GM10847 (cell line): ENCODE results near the gene NXN.

Experiments
- POLR2A ChIP-seq: IDR thresholded peaks from 2 replicates; pipeline ENCODE4 v1.6.1; 2011; ENCODE audit not compliant: insufficient read length; ENCODE audit errors: extremely low read depth

Gene NXN

GRCh38 chr17:998111-998510 is 18.5 kb upstream of the NXN start:
- TF ChIP-seq POLR2A, result no peak

- TF ChIP-seq POLR2A, result peak; percentile 91
Measured at GRCh38 chr17:996554-997344, 17.2 kb upstream of the NXN start, which contains the start of gene TIMM22. TSS of gene TIMM22 (plus strand) at chr17:997129. CDS start at chr17:997143, 14 bp downstream.

- TF ChIP-seq POLR2A, result no peak
Measured at GRCh38 chr17:992933-993332, 13.4 kb upstream of the NXN start.

DNA sequence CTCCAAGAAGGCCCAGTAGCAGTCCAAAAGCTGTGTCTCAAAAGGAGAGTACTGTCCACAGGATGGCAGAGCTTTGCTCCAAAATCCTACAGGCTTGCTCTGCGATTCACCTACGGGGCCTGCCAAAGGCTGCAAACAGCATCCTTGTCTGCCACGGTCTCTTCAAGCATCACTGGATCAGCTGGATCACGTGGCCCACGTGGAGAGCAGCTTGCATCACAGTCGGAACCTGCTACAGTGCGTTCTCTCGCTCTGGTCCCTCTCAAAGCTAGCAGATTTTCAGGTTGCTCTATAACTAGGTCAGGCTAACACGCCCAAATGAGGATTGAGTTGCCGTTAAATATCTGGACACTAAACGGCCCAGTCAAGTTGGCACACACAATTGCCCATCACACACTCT is 9.0 kb upstream of the NXN start:
- TF ChIP-seq POLR2A, result no peak

GRCh38 chr17:987931-988330 is 8.4 kb upstream of the NXN start:
- TF ChIP-seq POLR2A, result no peak

- no peak for TF ChIP-seq POLR2A
Measured at GRCh38 chr17:986322-986929, 6.8 kb upstream of the NXN start.

DNA sequence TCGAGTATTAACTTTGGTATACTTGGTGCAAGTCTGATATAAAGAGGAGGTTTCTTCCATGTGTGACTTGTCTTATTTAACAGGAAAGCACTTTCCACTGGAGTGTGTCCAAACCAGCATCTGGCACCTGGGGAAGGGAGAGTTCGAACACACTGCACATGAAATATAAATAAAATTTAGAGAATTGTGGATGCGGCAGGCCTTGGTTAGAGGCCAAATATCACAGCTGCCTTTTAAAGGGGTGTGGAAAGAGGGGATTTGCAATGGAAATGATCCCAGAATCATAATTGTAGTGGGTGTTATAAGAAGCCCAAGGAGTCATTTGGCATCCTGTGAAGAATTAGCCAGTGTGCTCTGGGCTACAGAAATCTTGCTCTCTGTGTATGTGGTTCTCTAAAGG is 4.3 kb upstream of the NXN start:
- TF ChIP-seq POLR2A, result no peak

DNA sequence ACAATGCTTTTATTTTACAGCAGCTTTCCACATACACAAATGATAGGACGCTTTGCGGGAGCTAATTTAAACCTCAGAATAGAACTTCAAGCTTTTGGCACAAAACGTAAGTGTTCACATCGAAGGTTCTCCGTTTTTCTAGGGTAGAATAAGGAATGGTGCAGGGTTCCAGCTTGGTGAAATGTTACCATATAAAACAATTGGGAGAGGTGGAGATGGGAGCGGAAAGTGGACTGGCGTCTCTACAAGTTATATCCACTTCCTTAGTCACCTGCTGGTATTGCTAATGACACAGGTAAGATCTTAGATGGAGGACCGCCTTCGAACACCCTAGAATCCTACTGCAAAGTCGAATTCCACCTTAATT is 1.7 kb upstream of the NXN start:
- TF ChIP-seq POLR2A, result no peak

- no peak for TF ChIP-seq POLR2A
Measured at GRCh38 chr17:980406-981291, 1.1 kb upstream of the NXN start.

DNA sequence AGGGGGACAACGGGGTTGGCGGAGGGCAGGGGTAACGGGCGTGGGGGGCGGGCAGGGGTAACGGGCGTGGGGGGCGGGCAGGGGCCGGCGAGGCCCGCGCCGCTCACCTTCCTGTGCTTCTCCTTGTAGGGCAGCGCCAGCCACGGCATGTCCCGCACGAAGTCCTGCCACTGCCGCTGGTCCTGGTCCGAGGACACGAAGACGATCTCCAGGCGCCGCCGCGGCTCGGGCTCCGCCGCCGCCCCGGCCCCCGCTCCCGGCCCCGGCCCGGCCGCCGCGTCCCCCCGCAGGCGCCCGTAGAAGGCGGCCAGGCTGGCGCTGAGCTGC is 401 bp downstream of the NXN start:
- no peak for TF ChIP-seq POLR2A

DNA sequence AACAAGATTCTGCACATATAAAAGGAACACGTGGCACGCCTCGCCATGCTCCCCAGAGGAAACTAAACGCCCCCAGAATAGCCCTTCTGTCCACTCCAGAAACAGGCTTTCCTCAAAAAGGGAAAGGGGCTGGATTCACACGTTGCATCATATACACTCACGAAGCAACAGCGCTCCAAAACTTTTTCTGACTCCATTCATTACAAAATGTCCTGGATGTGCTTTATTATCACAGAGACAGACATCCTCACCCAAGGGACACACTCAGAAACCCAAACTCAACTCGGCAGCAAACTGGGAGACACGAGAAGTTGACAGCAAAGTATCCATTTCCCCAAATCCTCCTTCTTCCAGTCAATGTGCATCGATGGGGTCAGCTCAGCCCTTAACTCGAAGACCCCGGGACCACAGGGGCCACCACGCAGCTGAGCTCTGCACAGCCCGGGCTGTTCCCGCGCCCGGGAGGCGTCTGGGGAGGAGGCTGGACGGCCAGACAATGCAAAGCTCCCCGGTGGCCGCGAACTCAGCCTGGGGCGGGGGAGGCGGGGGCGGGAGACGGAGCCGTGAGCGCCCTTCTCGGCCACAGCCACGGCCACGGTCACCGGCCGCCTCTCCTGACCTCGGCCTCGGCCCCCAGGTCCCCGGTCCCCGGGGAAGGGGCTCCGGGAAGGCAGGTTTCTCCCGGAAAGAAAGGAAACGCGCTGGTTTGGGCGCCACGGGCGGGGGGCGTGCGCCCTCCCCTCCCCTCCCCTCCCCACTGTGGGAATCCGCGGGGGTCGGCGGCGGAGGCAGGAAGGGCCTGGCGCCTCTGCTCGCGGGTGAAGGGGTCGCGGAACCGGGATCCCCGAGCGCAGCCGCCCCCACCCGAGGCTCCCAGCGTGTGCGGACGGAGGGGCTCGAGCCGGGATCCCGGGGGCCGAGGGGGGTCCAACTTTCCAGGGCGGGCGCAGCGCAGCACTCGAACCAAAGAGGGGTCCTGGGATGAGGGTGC is 1.2 kb downstream of the NXN start:
- TF ChIP-seq POLR2A, result no peak

DNA sequence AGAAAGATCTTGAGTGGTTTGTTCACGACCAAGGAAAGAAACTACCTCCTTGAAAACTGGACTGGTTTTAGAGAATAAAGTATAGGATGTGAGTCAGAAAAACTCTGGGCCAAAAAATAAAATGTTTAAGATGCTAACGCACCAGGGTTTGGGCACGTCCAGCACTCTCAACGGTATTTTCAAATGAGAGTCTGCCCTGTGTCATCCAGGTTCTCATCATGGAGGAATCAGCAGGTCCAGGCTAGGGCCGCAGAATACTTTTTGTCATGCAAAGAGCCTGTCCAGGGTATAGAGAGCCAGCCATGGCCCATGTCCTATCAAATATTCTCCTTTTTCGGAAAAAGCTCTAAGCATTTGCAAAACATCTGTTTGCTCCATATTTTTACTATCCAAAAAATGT is 2.4 kb downstream of the NXN start:
- TF ChIP-seq POLR2A, result no peak

- TF ChIP-seq POLR2A, result no peak
Measured at GRCh38 chr17:976312-976711, 3.3 kb downstream of the NXN start.

GRCh38 chr17:975371-975915 is 4.1 kb downstream of the NXN start:
- TF ChIP-seq POLR2A, result no peak
